H1 (cell line): ENCODE data around the gene PTCH2. TPM values are rescaled to one million over a fixed set of nuclear protein-coding genes. Genes with fewer than 3 reads are reported as not detected.

Experiments used
- CTCF ChIA-PET: fragments of 300-600 bp; sonication (Branson Sonifier 250); formaldehyde crosslinking; loops from one replicate; lab custom pipeline; 2021; ENCODE audit not compliant: partially characterized antibody; lab: Charles Lee
- POLR2A ChIA-PET: fragments of 300-600 bp; sonication (Branson Sonifier 250); formaldehyde crosslinking; loops from one replicate; lab custom pipeline; 2021; ENCODE audit warnings: inconsistent platforms; ENCODE audit not compliant: partially characterized antibody; lab: Charles Lee
- DNase-seq, 2 experiments: peaks; one replicate each; pipeline versions ENCODE4 v3.0.0 to v3.0.0-alpha.2; 2010 to 2022; ENCODE audit warnings: low spot score in 2 of 2, low read depth in 1 of 2, mixed read lengths in 1 of 2
- FAIRE-seq: peaks from 2 replicates; lab custom pipeline; 2011; peaks lifted over from hg19 to GRCh38; lab: Jason Lieb, UNC
- H2AFZ ChIP-seq: 2 replicates; pipeline ENCODE4 v1.8.1; 2012; ENCODE audit warnings: low read length, inconsistent platforms
- H2AK5ac ChIP-seq: 2 replicates; pipeline ENCODE4 v1.6.1; 2013; ENCODE audit warnings: low read depth, low read length
- H2BK120ac ChIP-seq: replicated peaks from 2 replicates; pipeline ENCODE3; 2013; ENCODE audit warnings: low read depth, low read length, inconsistent platforms
- H2BK12ac ChIP-seq: 2 replicates; pipeline ENCODE4 v1.6.1; 2013; ENCODE audit warnings: low read depth, low read length
- H2BK15ac ChIP-seq: 2 replicates; pipeline ENCODE4 v1.6.1; 2013; ENCODE audit warnings: low read length
- H2BK20ac ChIP-seq: 2 replicates; pipeline ENCODE4 v1.6.1; 2013; ENCODE audit warnings: low read length
- H2BK5ac ChIP-seq: 2 replicates; pipeline ENCODE4 v1.6.1; 2013; ENCODE audit warnings: low read depth, low read length
- H3K14ac ChIP-seq: 2 replicates; pipeline ENCODE4 v1.6.1; 2013; ENCODE audit warnings: inconsistent platforms; ENCODE audit not compliant: insufficient read length
- H3K18ac ChIP-seq: 2 replicates; pipeline ENCODE4 v1.6.1; 2013; ENCODE audit warnings: low read length; ENCODE audit errors: extremely low read depth
- H3K23ac ChIP-seq: 2 replicates; pipeline ENCODE4 v1.6.1; 2013; ENCODE audit warnings: inconsistent platforms; ENCODE audit not compliant: insufficient read length
- H3K23me2 ChIP-seq: 2 replicates; pipeline ENCODE4 v1.6.1; 2013; ENCODE audit warnings: low read depth, low read length
- H3K27ac ChIP-seq: 2 replicates; pipeline ENCODE4 v1.6.1; 2011; ENCODE audit warnings: low read depth, low read length, inconsistent platforms
- H3K27me3 ChIP-seq, 4 experiments: replicated peaks in 1 of 4; 1 replicate in 1 of 4; 2 replicates in 3 of 4; pipeline versions ENCODE4 v1.6.1 to v1.8.1; 2011 to 2013; ENCODE audit warnings: low read length in 3 of 4, mild to moderate bottlenecking in 3 of 4, inconsistent platforms in 2 of 4, mixed read lengths in 2 of 4, moderate library complexity in 1 of 4; ENCODE audit not compliant: control insufficient read depth in 3 of 4, insufficient read depth in 3 of 4; ENCODE audit errors: extremely low read depth in 1 of 4
- H3K36me3 ChIP-seq, 4 experiments: 2 replicates each; pipeline versions ENCODE4 v1.6.1 to v1.8.1; 2011 to 2013; ENCODE audit warnings: mild to moderate bottlenecking in 4 of 4, low read length in 3 of 4, moderate library complexity in 2 of 4, control low read depth in 1 of 4, inconsistent platforms in 1 of 4; ENCODE audit not compliant: insufficient read depth in 4 of 4, control insufficient read depth in 2 of 4
- H3K4ac ChIP-seq: replicated peaks from 2 replicates; pipeline ENCODE3; 2013; ENCODE audit warnings: low read length, low read depth, mixed read lengths, inconsistent platforms; ENCODE audit not compliant: insufficient read length
- H3K4me1 ChIP-seq, 4 experiments: replicated peaks in 1 of 4; 1 replicate in 1 of 4; 2 replicates in 3 of 4; pipeline versions ENCODE4 v1.6.1 to v1.8.1; 2011 to 2013; ENCODE audit warnings: low read length in 3 of 4, inconsistent platforms in 2 of 4, mixed read lengths in 1 of 4; ENCODE audit not compliant: insufficient read depth in 4 of 4, control insufficient read depth in 3 of 4
- H3K4me2 ChIP-seq, 2 experiments: 2 replicates each; pipeline versions ENCODE4 v1.6.1 to v1.8.1; 2011 to 2013; ENCODE audit warnings: low read depth in 2 of 2, low read length in 2 of 2, control low read depth in 1 of 2, inconsistent platforms in 1 of 2, mild to moderate bottlenecking in 1 of 2; ENCODE audit not compliant: insufficient read depth in 1 of 2
- H3K4me3 ChIP-seq, 4 experiments: fragments of 200-600, 300-600 bp in 1 of 4; sonication (generic), shearing (Covaris generic), sonication (Bioruptor Twin) in 1 of 4; 2 replicates each; pipeline versions ENCODE4 v1.5.1 to v1.8.1; 2011 to 2016; ENCODE audit warnings: low read length in 4 of 4, low read depth in 3 of 4, control low read depth in 2 of 4, inconsistent platforms in 2 of 4, mild to moderate bottlenecking in 2 of 4, mixed read lengths in 1 of 4, moderate library complexity in 1 of 4; ENCODE audit not compliant: insufficient read depth in 2 of 4; ENCODE audit errors: extremely low read depth in 1 of 4
- H3K56ac ChIP-seq: replicated peaks from 2 replicates; pipeline ENCODE3; 2013; ENCODE audit warnings: low read depth, mild to moderate bottlenecking, mixed read lengths, low read length, inconsistent platforms; ENCODE audit not compliant: insufficient read length
- H3K79me1 ChIP-seq: 2 replicates; pipeline ENCODE4 v1.6.1; 2013; ENCODE audit warnings: low read depth, low read length, control low read depth
- H3K79me2 ChIP-seq, 2 experiments: 2 replicates each; pipeline versions ENCODE4 v1.6.1 to v1.8.1; 2012 to 2013; ENCODE audit warnings: low read length in 2 of 2, mild to moderate bottlenecking in 2 of 2, inconsistent platforms in 1 of 2; ENCODE audit not compliant: insufficient read depth in 2 of 2, control insufficient read depth in 1 of 2
- H3K9ac ChIP-seq, 4 experiments: replicated peaks in 1 of 4; 1 replicate in 1 of 4; 2 replicates in 3 of 4; pipeline versions ENCODE4 v1.6.1 to v1.8.1; 2011 to 2013; ENCODE audit warnings: low read depth in 3 of 4, low read length in 3 of 4, control low read depth in 2 of 4, mild to moderate bottlenecking in 2 of 4, moderate library complexity in 2 of 4, inconsistent platforms in 1 of 4; ENCODE audit errors: extremely low read depth in 1 of 4
- H3K9me3 ChIP-seq, 2 experiments: 2 replicates each; pipeline versions ENCODE4 v1.6.1 to v1.8.1; 2012 to 2013; ENCODE audit warnings: mild to moderate bottlenecking in 2 of 2, moderate library complexity in 2 of 2, control low read depth in 1 of 2, inconsistent platforms in 1 of 2, low read depth in 1 of 2, low read length in 1 of 2, mixed read lengths in 1 of 2; ENCODE audit not compliant: insufficient read depth in 2 of 2
- H4K20me1 ChIP-seq, 2 experiments: replicated peaks in 1 of 2; 2 replicates each; pipeline versions ENCODE3 to v1.8.1; 2011 to 2013; ENCODE audit warnings: inconsistent platforms in 2 of 2, low read length in 2 of 2, mild to moderate bottlenecking in 1 of 2; ENCODE audit not compliant: insufficient read depth in 2 of 2, control insufficient read depth in 1 of 2
- H4K5ac ChIP-seq: 2 replicates; pipeline ENCODE4 v1.6.1; 2013; ENCODE audit warnings: low read length, low read depth, mixed read lengths, inconsistent platforms; ENCODE audit not compliant: insufficient read length
- H4K8ac ChIP-seq: 2 replicates; pipeline ENCODE4 v1.8.0; 2013; ENCODE audit warnings: mild to moderate bottlenecking, moderate library complexity, low read length, inconsistent platforms; ENCODE audit not compliant: insufficient read depth; ENCODE audit errors: extremely low read depth
- H4K91ac ChIP-seq: replicated peaks from 2 replicates; pipeline ENCODE3; 2013; ENCODE audit warnings: low read length, mixed read lengths, inconsistent platforms; ENCODE audit not compliant: insufficient read length
- WGBS, 2 experiments: shearing (Covaris generic) in 1 of 2; methylation state at CpG; one replicate each; pipeline versions ENCODE4 v1.1.6 to v1.1.7; 2013 to 2015; ENCODE audit warnings: low lambda C conversion rate in 2 of 2, mixed read lengths in 2 of 2, inconsistent platforms in 1 of 2, low coverage in 1 of 2, missing lambda C conversion rate in 1 of 2; ENCODE audit not compliant: insufficient replicate concordance in 2 of 2, insufficient coverage in 1 of 2, insufficient read length in 1 of 2; ENCODE audit errors: extremely low coverage in 1 of 2, missing lambda C conversion rate in 1 of 2; 5-methylcytosine and 5-hydroxymethylcytosine counted together
- polyA plus RNA-seq, 7 experiments: library from polyadenylated mRNA; depleted of rRNA in 3 of 7; stranded (reverse) in 5 of 7; unstranded in 2 of 7; fragments of >200 nt in 5 of 7; fragments of 200-250 nt in 2 of 7; gene quantifications; 1 replicate in 5 of 7; 2 replicates in 1 of 7; 4 replicates in 1 of 7; pipeline versions ENCODE4 v1.2.1 to v1.2.3, GENCODE V29; 2011 to 2013; ENCODE audit warnings: missing spikeins in 2 of 7, mixed read lengths in 2 of 7
- total RNA-seq: library from RNA; stranded (reverse); fragmentation: NEBNext Ultra II Directional; extraction: Animal tissue kit (Norgen Biotek cat#: 25700); gene quantifications from 2 replicates; pipeline ENCODE4 v1.2.1, GENCODE V29; 2021
- TF ChIP-seq, protein P1 (sequence below): IDR thresholded peaks from 2 replicates; pipeline ENCODE4 v1.6.1; 2012; ENCODE audit warnings: low read length, inconsistent platforms

PTCH2 gene
- total and polyA plus RNA-seq, 2 of the 8 experiments (the other 6 are each of a cell fraction or from before 2014, with no cell fraction given): 0.35 to 1.2 TPM

DNA sequence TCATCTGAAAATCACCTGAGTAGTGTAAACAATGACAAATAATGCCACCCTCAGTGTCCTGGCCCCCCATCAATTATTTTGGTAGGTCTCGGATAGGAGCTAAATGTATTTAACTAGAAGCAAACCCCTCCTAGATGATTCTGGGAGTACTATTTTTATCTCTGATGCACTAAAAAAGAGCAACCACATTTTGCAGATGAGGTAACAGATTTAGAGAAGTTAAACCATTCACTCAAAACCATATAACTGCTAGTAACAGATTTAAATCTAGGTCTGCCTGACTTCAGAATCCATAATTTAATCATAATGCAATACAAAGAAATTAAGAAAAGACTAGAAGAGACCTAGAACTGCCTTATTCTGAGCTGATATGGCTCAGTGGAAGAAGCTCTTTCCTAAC lies 17.3 kb upstream of the PTCH2 start:
- H3K56ac ChIP-seq: no peak overlapping the region
- no peak overlapping the region for H2BK120ac ChIP-seq
- H3K23me2 ChIP-seq: no peaks in the 10 kb centered on the region
- H2BK15ac ChIP-seq: no peak overlapping the region
- ChIA-PET CTCF (interaction anchor here (2.0 kb wide), 1 partner anchor 33 kb away, joined by 6 read pairs; no protein-coding TSS in a partner anchor), POLR2A (interaction anchor here (0.6 to 1.7 kb wide), 4 partner anchors 28 to 41 kb away, joined by 3 to 6 read pairs (median 3); no protein-coding TSS in a partner anchor)
- H3K79me2 ChIP-seq: no peaks in the 10 kb centered on the region
- no peak overlapping the region for H4K8ac ChIP-seq
- no peak overlapping the region for H3K14ac ChIP-seq
- FAIRE-seq (no peak), DNase-seq (no peak)
- H3K9ac ChIP-seq: no peak overlapping the region
- H3K79me1 ChIP-seq: no peaks in the 10 kb centered on the region
- H2BK5ac ChIP-seq: no peak overlapping the region
- no peak overlapping the region for H2AK5ac ChIP-seq
- no peaks in the 10 kb centered on the region for H3K27me3 ChIP-seq
- H3K9me3 ChIP-seq: no peaks in the 10 kb centered on the region
- H3K4me1 ChIP-seq: no peaks in the 10 kb centered on the region
- H3K4ac ChIP-seq: no peak overlapping the region
- no peak overlapping the region for H2BK12ac ChIP-seq
- H4K20me1 ChIP-seq: no peaks in the 10 kb centered on the region
- no peaks in the 10 kb centered on the region for H3K36me3 ChIP-seq
- H3K4me3 ChIP-seq: no peak overlapping the region
- H3K4me2 ChIP-seq: no peak overlapping the region
- H3K18ac ChIP-seq: no peak overlapping the region
- H2BK20ac ChIP-seq: no peak overlapping the region
- no peak overlapping the region for H2AFZ ChIP-seq
- 100% methylated on average over 1 of the region's 1 CpG; no CpG with 5 or more reads in 1 of the 2 experiments for WGBS, 2 experiments
- no peak overlapping the region for H4K91ac ChIP-seq
- no peak overlapping the region for H3K23ac ChIP-seq
- H4K5ac ChIP-seq: no peak overlapping the region
- H3K27ac ChIP-seq: no peak overlapping the region
- TF ChIP-seq, protein P1, sequence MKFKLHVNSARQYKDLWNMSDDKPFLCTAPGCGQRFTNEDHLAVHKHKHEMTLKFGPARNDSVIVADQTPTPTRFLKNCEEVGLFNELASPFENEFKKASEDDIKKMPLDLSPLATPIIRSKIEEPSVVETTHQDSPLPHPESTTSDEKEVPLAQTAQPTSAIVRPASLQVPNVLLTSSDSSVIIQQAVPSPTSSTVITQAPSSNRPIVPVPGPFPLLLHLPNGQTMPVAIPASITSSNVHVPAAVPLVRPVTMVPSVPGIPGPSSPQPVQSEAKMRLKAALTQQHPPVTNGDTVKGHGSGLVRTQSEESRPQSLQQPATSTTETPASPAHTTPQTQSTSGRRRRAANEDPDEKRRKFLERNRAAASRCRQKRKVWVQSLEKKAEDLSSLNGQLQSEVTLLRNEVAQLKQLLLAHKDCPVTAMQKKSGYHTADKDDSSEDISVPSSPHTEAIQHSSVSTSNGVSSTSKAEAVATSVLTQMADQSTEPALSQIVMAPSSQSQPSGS: no peak
